ENCODE data around the gene RPL10. TPM values are rescaled to one million over a fixed set of nuclear protein-coding genes. Genes with fewer than 3 reads are reported as not detected.

Gene RPL10
- total and polyA plus RNA-seq, 2 of the 8 experiments (the other 6 are each of a cell fraction or from before 2014, with no cell fraction given) = 2,633 to 4,293 TPM

- no peak overlapping the region for H3K56ac ChIP-seq (replicated peaks; ENCODE audit: insufficient read length, low read depth, low read length)
- no peak overlapping the region for H2BK20ac ChIP-seq (ENCODE audit: low read length)
- H3K27me3 ChIP-seq (replicated peaks in 1 of 4; ENCODE audit: control insufficient read depth in 3 of 4, extremely low read depth in 1 of 4, insufficient read depth in 3 of 4, low read length in 3 of 4) = no peaks in the 10 kb centered on the region
- H4K20me1 ChIP-seq (replicated peaks in 1 of 2; ENCODE audit: control insufficient read depth in 1 of 2, insufficient read depth in 2 of 2, low read length in 2 of 2) = no peaks in the 10 kb centered on the region
- H2BK15ac ChIP-seq (ENCODE audit: low read length) = no peak overlapping the region
- H3K4me3 ChIP-seq (ENCODE audit: extremely low read depth in 1 of 4, insufficient read depth in 2 of 4, low read depth in 3 of 4, low read length in 4 of 4) = no peak overlapping the region
- FAIRE-seq = no peak
- no peak overlapping the region for H2BK120ac ChIP-seq (replicated peaks; ENCODE audit: low read depth, low read length)
- ChIA-PET CTCF (ENCODE audit: partially characterized antibody) (interaction anchor here (0.9 to 1.1 kb wide), 2 partner anchors 19 to 28 kb away, joined by 3 to 4 read pairs; no protein-coding TSS in a partner anchor), POLR2A (ENCODE audit: partially characterized antibody) (interaction anchor here (1.0 kb wide), 1 partner anchor 10 kb away, joined by 3 read pairs; no protein-coding TSS in a partner anchor)
- H3K4ac ChIP-seq (replicated peaks; ENCODE audit: insufficient read length, low read depth, low read length) = no peak overlapping the region
- H3K23me2 ChIP-seq (ENCODE audit: low read depth, low read length) = no peaks in the 10 kb centered on the region
- H2BK12ac ChIP-seq (ENCODE audit: low read depth, low read length) = no peak overlapping the region
- no peak overlapping the region for H4K5ac ChIP-seq (ENCODE audit: insufficient read length, low read depth, low read length)
- H3K36me3 ChIP-seq (ENCODE audit: control insufficient read depth in 2 of 4, insufficient read depth in 4 of 4, low read length in 3 of 4) = peaks cover 0 to 5% (median 0%) of the 10 kb centered on the region in 4 experiments; a peak in 1 of 8 replicates
- DNase-seq (ENCODE audit: low read depth in 1 of 2, low spot score in 2 of 2) = no peak
- no peak overlapping the region for H3K18ac ChIP-seq (ENCODE audit: extremely low read depth, low read length)
- H4K91ac ChIP-seq (replicated peaks; ENCODE audit: insufficient read length, low read length) = no peak overlapping the region
- H3K27ac ChIP-seq (ENCODE audit: low read depth, low read length) = no peak overlapping the region
- WGBS, 2 experiments (ENCODE audit: extremely low coverage in 1 of 2, insufficient coverage in 1 of 2, insufficient read length in 1 of 2, insufficient replicate concordance in 2 of 2, low coverage in 1 of 2, low lambda C conversion rate in 2 of 2, missing lambda C conversion rate in 1 of 2) = 89% methylated on average over 3 of the region's 8 CpGs; no CpG with 5 or more reads in 1 of the 2 experiments
- H3K9ac ChIP-seq (replicated peaks in 1 of 4; ENCODE audit: extremely low read depth in 1 of 4, low read depth in 3 of 4, low read length in 3 of 4) = no peak overlapping the region
- H2AK5ac ChIP-seq (ENCODE audit: low read depth, low read length) = no peak overlapping the region
- no peak overlapping the region; a peak in 1 of 4 replicates for H3K4me2 ChIP-seq (ENCODE audit: insufficient read depth in 1 of 2, low read depth in 2 of 2, low read length in 2 of 2)
- H2AFZ ChIP-seq (ENCODE audit: low read length) = no peak overlapping the region
- no peaks in the 10 kb centered on the region for H3K79me2 ChIP-seq (ENCODE audit: control insufficient read depth in 1 of 2, insufficient read depth in 2 of 2, low read length in 2 of 2)
- no peak overlapping the region for H2BK5ac ChIP-seq (ENCODE audit: low read depth, low read length)
- H3K9me3 ChIP-seq (ENCODE audit: insufficient read depth in 2 of 2, low read depth in 1 of 2, low read length in 1 of 2) = no peaks in the 10 kb centered on the region
- H3K14ac ChIP-seq (ENCODE audit: insufficient read length) = no peak overlapping the region
- no peak for TF ChIP-seq SRF (IDR thresholded peaks at IDR 0.05; ENCODE audit: low read depth, low read length)
- no peak for TF ChIP-seq CHD2 (IDR thresholded peaks at IDR 0.05; ENCODE audit: low read length)
- H3K4me1 ChIP-seq (replicated peaks in 1 of 4; ENCODE audit: control insufficient read depth in 3 of 4, insufficient read depth in 4 of 4, low read length in 3 of 4) = peaks cover 2 to 11% (median 3%) of the 10 kb centered on the region in 4 experiments; a peak in 4 of 7 replicates
- no peaks in the 10 kb centered on the region for H3K79me1 ChIP-seq (ENCODE audit: low read depth, low read length)
- H4K8ac ChIP-seq (ENCODE audit: extremely low read depth, insufficient read depth, low read length) = no peak overlapping the region
- no peak overlapping the region for H3K23ac ChIP-seq (ENCODE audit: insufficient read length)
Measured at GRCh38 chrX:154413142-154413541, 15.0 kb downstream of the RPL10 start.
